IMR-90 (cell line): ENCODE results near the gene APOBR. TPM values are rescaled to one million over a fixed set of nuclear protein-coding genes. Genes with fewer than 3 reads are reported as not detected.

Experiments
- ATAC-seq: fragments of 200-7000 bp; cut with Tn5 transposase; 2 replicates; pipeline ENCODE4 v1.9.1; 2020; ENCODE audit warnings: low read depth, mild to moderate bottlenecking, moderate library complexity
- BruUV-seq: library from RNA; stranded (reverse); fragments of 400-500 nt; replicated peaks from 2 replicates; lab custom pipeline; 2021; lab: Mats Ljungman, UMichigan
- CTCF ChIA-PET: fragments of 300-600 bp; formaldehyde crosslinking; extraction: SDS; loops from one replicate; lab custom pipeline; 2021; ENCODE audit warnings: antibody characterized with exemption; lab: Yijun Ruan, JAX
- POLR2A ChIA-PET: fragments of 300-600 bp; sonication (Branson Sonifier 250); formaldehyde crosslinking; loops from one replicate; lab custom pipeline; 2022; ENCODE audit warnings: antibody characterized with exemption; ENCODE audit not compliant: unreplicated experiment; lab: Charles Lee
- DNase-seq: peaks from one replicate; pipeline ENCODE4 v3.0.0; 2013
- H2AFZ ChIP-seq: replicated peaks from 2 replicates; pipeline ENCODE3; 2013; ENCODE audit warnings: low read length, mild to moderate bottlenecking; ENCODE audit not compliant: poor library complexity
- H2AK5ac ChIP-seq: 2 replicates; pipeline ENCODE4 v1.6.1; 2013; ENCODE audit warnings: low read depth, low read length, inconsistent platforms
- H2AK9ac ChIP-seq: replicated peaks from 2 replicates; pipeline ENCODE3; 2013; ENCODE audit warnings: mild to moderate bottlenecking, low read depth, low read length, moderate library complexity; ENCODE audit not compliant: poor library complexity
- H2BK120ac ChIP-seq: 2 replicates; pipeline ENCODE4 v1.6.1; 2013; ENCODE audit warnings: low read depth, low read length, inconsistent platforms
- H2BK15ac ChIP-seq: 3 replicates; pipeline ENCODE4 v1.6.1; 2013; ENCODE audit warnings: low read depth, low read length, inconsistent platforms
- H2BK20ac ChIP-seq: 2 replicates; pipeline ENCODE4 v1.6.1; 2013; ENCODE audit warnings: low read depth, mild to moderate bottlenecking, inconsistent platforms, low read length, moderate library complexity
- H2BK5ac ChIP-seq: 2 replicates; pipeline ENCODE4 v1.6.1; 2013; ENCODE audit warnings: mild to moderate bottlenecking, low read depth, low read length, inconsistent platforms; ENCODE audit not compliant: poor library complexity, severe bottlenecking
- H3K14ac ChIP-seq: replicated peaks from 2 replicates; pipeline ENCODE4 v1.6.1; 2013; ENCODE audit warnings: low read depth, low read length, inconsistent platforms
- H3K18ac ChIP-seq: 2 replicates; pipeline ENCODE4 v1.6.1; 2013; ENCODE audit warnings: low read depth, low read length, control low read depth
- H3K23ac ChIP-seq: 2 replicates; pipeline ENCODE4 v1.6.1; 2013; ENCODE audit warnings: low read depth, low read length, inconsistent platforms
- H3K27ac ChIP-seq: 2 replicates; pipeline ENCODE4 v1.5.1; 2013; ENCODE audit warnings: mild to moderate bottlenecking, control low read depth, low read length; ENCODE audit not compliant: insufficient read depth
- H3K27me3 ChIP-seq: 2 replicates; pipeline ENCODE4 v1.6.1; 2013; ENCODE audit warnings: low read length; ENCODE audit not compliant: control insufficient read depth, insufficient read depth
- H3K36me3 ChIP-seq: 2 replicates; pipeline ENCODE4 v1.6.1; 2013; ENCODE audit warnings: low read length, mixed read lengths; ENCODE audit not compliant: control insufficient read depth, insufficient read depth
- H3K4ac ChIP-seq: 2 replicates; pipeline ENCODE4 v1.6.1; 2013; ENCODE audit warnings: low read depth, low read length, inconsistent platforms
- H3K4me1 ChIP-seq: 2 replicates; pipeline ENCODE4 v1.6.1; 2013; ENCODE audit warnings: low read length, mixed read lengths; ENCODE audit not compliant: control insufficient read depth, insufficient read depth
- H3K4me2 ChIP-seq: 2 replicates; pipeline ENCODE4 v1.6.1; 2013; ENCODE audit warnings: low read depth, mild to moderate bottlenecking, control low read depth, low read length, moderate library complexity
- H3K4me3 ChIP-seq: 2 replicates; pipeline ENCODE4 v1.5.1; 2013; ENCODE audit warnings: low read depth, mild to moderate bottlenecking, control low read depth, low read length, moderate library complexity; ENCODE audit not compliant: insufficient read depth
- H3K56ac ChIP-seq: 2 replicates; pipeline ENCODE4 v1.6.1; 2013; ENCODE audit warnings: low read length, inconsistent platforms; ENCODE audit not compliant: insufficient read depth; ENCODE audit errors: extremely low read depth
- H3K79me1 ChIP-seq, 2 experiments: 2 replicates each; pipeline ENCODE4 v1.6.1; 2013; ENCODE audit warnings: low read length in 2 of 2, inconsistent platforms in 1 of 2, low read depth in 1 of 2
- H3K9ac ChIP-seq: 2 replicates; pipeline ENCODE4 v1.6.1; 2013; ENCODE audit warnings: low read depth, low read length, control low read depth
- H3K9me1 ChIP-seq: 2 replicates; pipeline ENCODE4 v1.6.1; 2013; ENCODE audit warnings: low read length, inconsistent platforms; ENCODE audit not compliant: insufficient read depth
- H3K9me3 ChIP-seq: 2 replicates; pipeline ENCODE4 v1.6.1; 2013; ENCODE audit warnings: low read length; ENCODE audit not compliant: control insufficient read depth, insufficient read depth
- H4K20me1 ChIP-seq: 2 replicates; pipeline ENCODE4 v1.6.1; 2013; ENCODE audit warnings: low read length, inconsistent platforms; ENCODE audit not compliant: insufficient read depth
- H4K5ac ChIP-seq: 2 replicates; pipeline ENCODE4 v1.6.1; 2013; ENCODE audit warnings: mild to moderate bottlenecking, low read depth, low read length, control low read depth
- H4K8ac ChIP-seq, 2 experiments: 2 replicates each; pipeline ENCODE4 v1.6.1; 2013; ENCODE audit warnings: low read depth in 2 of 2, low read length in 2 of 2, control low read depth in 1 of 2, inconsistent platforms in 1 of 2
- H4K91ac ChIP-seq: 2 replicates; pipeline ENCODE4 v1.6.1; 2013; ENCODE audit warnings: low read depth, low read length, inconsistent platforms; ENCODE audit not compliant: insufficient read depth
- BHLHE40 ChIP-seq: fragments of 150-350 bp; IDR thresholded peaks from 2 replicates; pipeline ENCODE4 v1.6.1; 2016; ENCODE audit warnings: mild to moderate bottlenecking, low read depth, low read length
- CEBPB ChIP-seq: IDR thresholded peaks from 2 replicates; pipeline ENCODE4 v1.6.1; 2012; ENCODE audit warnings: low read depth, low read length, improper control_type of control experiment
- CHD1 ChIP-seq: IDR thresholded peaks from 2 replicates; pipeline ENCODE4 v1.6.1; 2012; ENCODE audit warnings: low read depth, low read length, improper control_type of control experiment
- FOS ChIP-seq: fragments of 150-350 bp; IDR thresholded peaks from 2 replicates; pipeline ENCODE4 v1.6.1; 2016; ENCODE audit warnings: low read depth, low read length
- MAFK ChIP-seq: IDR thresholded peaks from 2 replicates; pipeline ENCODE4 v1.6.1; 2012; ENCODE audit warnings: low read depth, low read length, improper control_type of control experiment
- MAZ ChIP-seq: IDR thresholded peaks from 2 replicates; pipeline ENCODE4 v1.6.1; 2012; ENCODE audit warnings: low read depth, mild to moderate bottlenecking, low read length, improper control_type of control experiment, moderate library complexity, borderline replicate concordance
- MXI1 ChIP-seq: IDR thresholded peaks from 2 replicates; pipeline ENCODE4 v1.6.1; 2012; ENCODE audit warnings: low read depth, mild to moderate bottlenecking, low read length, moderate library complexity, borderline replicate concordance
- NFE2L2 ChIP-seq: fragments of 150-350 bp; IDR thresholded peaks from 2 replicates; pipeline ENCODE4 v1.6.1; 2016; ENCODE audit warnings: low read depth, mild to moderate bottlenecking, low read length
- POLR2A ChIP-seq: IDR thresholded peaks from 2 replicates; pipeline ENCODE4 v1.6.1; 2012; ENCODE audit warnings: mild to moderate bottlenecking, low read depth, low read length
- RAD21 ChIP-seq: IDR thresholded peaks from 2 replicates; pipeline ENCODE4 v1.6.1; 2012; ENCODE audit warnings: low read length, improper control_type of control experiment
- RCOR1 ChIP-seq: IDR thresholded peaks from 2 replicates; pipeline ENCODE4 v1.6.1; 2012; ENCODE audit warnings: mild to moderate bottlenecking, low read length, improper control_type of control experiment; ENCODE audit not compliant: insufficient replicate concordance
- RFX5 ChIP-seq: IDR thresholded peaks from 2 replicates; pipeline ENCODE4 v1.8.0; 2012; ENCODE audit warnings: low read depth, mild to moderate bottlenecking, low read length, moderate library complexity
- SMC3 ChIP-seq: fragments of 150-350 bp; IDR thresholded peaks from 2 replicates; pipeline ENCODE4 v1.6.1; 2016; ENCODE audit warnings: low read depth, mild to moderate bottlenecking, antibody characterized with exemption, low read length, moderate library complexity
- WGBS, 2 experiments: methylation state at CpG; one replicate each; pipeline versions ENCODE4 v1.1.5 to v1.1.7; 2013; ENCODE audit warnings: missing lambda C conversion rate in 2 of 2; ENCODE audit not compliant: insufficient read length in 1 of 2; ENCODE audit errors: extremely low coverage in 2 of 2; 5-methylcytosine and 5-hydroxymethylcytosine counted together
- dilution Hi-C: fragments of 300-500 bp; cut with HindIII; formaldehyde crosslinking; loops from one replicate; pipeline ENCODE4 v1.14.3; 2018; ENCODE audit warnings: low sequenced_read_pairs; ENCODE audit not compliant: unreplicated experiment
- in situ Hi-C: fragments of 300-500 bp; cut with MboI; formaldehyde crosslinking; loops from 3 replicates; pipeline ENCODE4 v1.14.3; 2019; ENCODE audit warnings: low sequenced_read_pairs, inconsistent platforms, mixed read lengths
- intact Hi-C: fragments of 100-400 bp; cut with micrococcal nuclease; formaldehyde crosslinking; loops from 2 replicates; pipeline ENCODE4 v1.10.0; 2022
- polyA plus RNA-seq, 3 experiments: library from polyadenylated mRNA; depleted of rRNA; stranded (reverse); fragments of >200 nt; gene quantifications; 2 replicates each; pipeline ENCODE4 v1.2.3, GENCODE V29; 2012; ENCODE audit warnings: low replicate concordance in 1 of 3
- total RNA-seq: library from RNA; depleted of rRNA; stranded (reverse); fragments of >200 nt; gene quantifications from 2 replicates; pipeline ENCODE4 v1.2.3, GENCODE V29; 2012
- TF ChIP-seq, protein P1 (sequence below): conservative IDR thresholded peaks from 2 replicates; pipeline ENCODE4 v1.5.1; 2012; ENCODE audit warnings: mild to moderate bottlenecking, low read depth, low read length, improper control_type of control experiment
- TF ChIP-seq, protein P2 (sequence below): fragments of 150-350 bp; IDR thresholded peaks from 2 replicates; pipeline ENCODE4 v1.6.1; 2017; ENCODE audit warnings: mild to moderate bottlenecking, antibody characterized with exemption, low read length, low read depth
- TF ChIP-seq, protein P3 (sequence below): fragments of 150-350 bp; IDR thresholded peaks from 2 replicates; pipeline ENCODE4 v1.6.1; 2016; ENCODE audit warnings: low read depth, mild to moderate bottlenecking, low read length, moderate library complexity, borderline replicate concordance

Gene APOBR
- total and polyA plus RNA-seq, 2 of the 4 experiments (the other 2 are of a cell fraction): not detected

DNA sequence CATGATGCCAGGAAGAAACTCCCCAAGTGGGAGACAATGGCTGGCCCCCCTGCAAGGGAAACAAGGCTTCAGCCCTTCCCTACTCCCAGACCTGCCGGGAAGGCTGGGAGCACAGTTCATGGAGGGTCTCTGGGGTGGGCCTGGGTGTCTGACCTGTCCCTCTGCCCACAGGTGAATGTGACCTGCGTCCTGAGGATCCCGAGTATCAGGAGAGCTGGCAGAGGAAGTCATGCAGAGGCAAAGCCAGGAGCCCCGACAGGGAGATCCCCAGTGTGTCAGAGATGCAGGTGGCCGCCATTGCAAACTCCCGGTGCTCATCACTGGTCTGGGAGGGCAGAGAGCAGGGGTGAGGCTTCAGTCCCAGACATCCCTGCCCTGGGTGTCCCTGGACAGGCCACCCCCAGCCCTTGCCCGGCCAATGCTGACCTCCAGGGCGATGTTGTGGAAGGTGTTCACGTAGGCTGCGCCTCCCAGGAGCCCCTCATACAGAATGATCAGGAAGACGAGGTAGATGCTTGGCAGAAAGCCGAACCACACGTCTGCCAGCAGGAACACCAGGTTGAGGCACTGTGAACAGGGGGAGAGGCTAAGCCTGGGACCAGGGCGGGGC lies 17.0 kb upstream of the APOBR start:
- Histone ChIP-seq H3K4me1 (no peaks in the 10 kb centered on the region), H3K23ac (no peak overlapping the region), H3K4me3 (no peak overlapping the region), H2BK20ac (no peak overlapping the region), H4K20me1 (no peaks in the 10 kb centered on the region), H2AFZ (no peak overlapping the region), H4K91ac (no peak overlapping the region), H3K4me2 (no peak overlapping the region), H3K56ac (no peak overlapping the region), H2AK5ac (no peak overlapping the region), H2BK5ac (no peak overlapping the region), H2AK9ac (no peak overlapping the region), H3K14ac (no peak overlapping the region), H4K5ac (no peak overlapping the region), H3K9me1 (0 out of 2 replicates have a peak, but pooled peaks cover 3% of the 10 kb centered on the region), H3K27me3 (no peaks in the 10 kb centered on the region), H3K27ac (no peak overlapping the region), H4K8ac (no peak overlapping the region), H3K79me1 (no peaks in the 10 kb centered on the region), H2BK15ac (no peak overlapping the region), H3K18ac (no peak overlapping the region), H3K9ac (no peak overlapping the region), H3K4ac (no peak overlapping the region), H3K9me3 (no peaks in the 10 kb centered on the region), H3K36me3 (peaks cover 26% of the 10 kb centered on the region), H2BK120ac (no peak overlapping the region)
- dilution Hi-C loops (no loop called here), in situ Hi-C loops (no loop called here), intact Hi-C loops (no loop called here)
- 92% methylated on average over 2 of the region's 14 CpGs; no CpG with 5 or more reads in 1 of the 2 experiments for WGBS, 2 experiments
- ATAC-seq: no peak
- TF ChIP-seq RAD21 (no peak), MAZ (no peak), MXI1 (no peak), CEBPB (no peak), RCOR1 (no peak), SMC3 (no peak), CHD1 (no peak), NFE2L2 (no peak), MAFK (no peak), RFX5 (no peak), BHLHE40 (no peak), POLR2A (no peak), FOS (no peak)
- TF ChIP-seq, protein P1, sequence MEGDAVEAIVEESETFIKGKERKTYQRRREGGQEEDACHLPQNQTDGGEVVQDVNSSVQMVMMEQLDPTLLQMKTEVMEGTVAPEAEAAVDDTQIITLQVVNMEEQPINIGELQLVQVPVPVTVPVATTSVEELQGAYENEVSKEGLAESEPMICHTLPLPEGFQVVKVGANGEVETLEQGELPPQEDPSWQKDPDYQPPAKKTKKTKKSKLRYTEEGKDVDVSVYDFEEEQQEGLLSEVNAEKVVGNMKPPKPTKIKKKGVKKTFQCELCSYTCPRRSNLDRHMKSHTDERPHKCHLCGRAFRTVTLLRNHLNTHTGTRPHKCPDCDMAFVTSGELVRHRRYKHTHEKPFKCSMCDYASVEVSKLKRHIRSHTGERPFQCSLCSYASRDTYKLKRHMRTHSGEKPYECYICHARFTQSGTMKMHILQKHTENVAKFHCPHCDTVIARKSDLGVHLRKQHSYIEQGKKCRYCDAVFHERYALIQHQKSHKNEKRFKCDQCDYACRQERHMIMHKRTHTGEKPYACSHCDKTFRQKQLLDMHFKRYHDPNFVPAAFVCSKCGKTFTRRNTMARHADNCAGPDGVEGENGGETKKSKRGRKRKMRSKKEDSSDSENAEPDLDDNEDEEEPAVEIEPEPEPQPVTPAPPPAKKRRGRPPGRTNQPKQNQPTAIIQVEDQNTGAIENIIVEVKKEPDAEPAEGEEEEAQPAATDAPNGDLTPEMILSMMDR: no peak
- TF ChIP-seq, protein P2, sequence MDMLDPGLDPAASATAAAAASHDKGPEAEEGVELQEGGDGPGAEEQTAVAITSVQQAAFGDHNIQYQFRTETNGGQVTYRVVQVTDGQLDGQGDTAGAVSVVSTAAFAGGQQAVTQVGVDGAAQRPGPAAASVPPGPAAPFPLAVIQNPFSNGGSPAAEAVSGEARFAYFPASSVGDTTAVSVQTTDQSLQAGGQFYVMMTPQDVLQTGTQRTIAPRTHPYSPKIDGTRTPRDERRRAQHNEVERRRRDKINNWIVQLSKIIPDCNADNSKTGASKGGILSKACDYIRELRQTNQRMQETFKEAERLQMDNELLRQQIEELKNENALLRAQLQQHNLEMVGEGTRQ: no peak
- TF ChIP-seq, protein P3, sequence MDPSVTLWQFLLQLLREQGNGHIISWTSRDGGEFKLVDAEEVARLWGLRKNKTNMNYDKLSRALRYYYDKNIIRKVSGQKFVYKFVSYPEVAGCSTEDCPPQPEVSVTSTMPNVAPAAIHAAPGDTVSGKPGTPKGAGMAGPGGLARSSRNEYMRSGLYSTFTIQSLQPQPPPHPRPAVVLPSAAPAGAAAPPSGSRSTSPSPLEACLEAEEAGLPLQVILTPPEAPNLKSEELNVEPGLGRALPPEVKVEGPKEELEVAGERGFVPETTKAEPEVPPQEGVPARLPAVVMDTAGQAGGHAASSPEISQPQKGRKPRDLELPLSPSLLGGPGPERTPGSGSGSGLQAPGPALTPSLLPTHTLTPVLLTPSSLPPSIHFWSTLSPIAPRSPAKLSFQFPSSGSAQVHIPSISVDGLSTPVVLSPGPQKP: no peak
- DNase-seq: no peak
- POLR2A ChIA-PET: no interaction called here
- BruUV-seq: no TSS peak
- CTCF ChIA-PET: no interaction called here
